PC-3 (cell line): ENCODE measurements around the gene SRRM2. TPM values are rescaled to one million over a fixed set of nuclear protein-coding genes. Genes with fewer than 3 reads are reported as not detected.
"Not testable (repeated sequence)": the region's sequence is repeated elsewhere in the genome, so short reads cannot be mapped to it uniquely, and the experiment has no call there.

Experiments used
- ATAC-seq: fragments of 200-7000 bp; cut with Tn5 transposase; 2 replicates; pipeline ENCODE4 v1.9.1; 2020; ENCODE audit warnings: mild to moderate bottlenecking, moderate library complexity
- BruUV-seq: library from RNA; stranded (reverse); fragments of 400-500 nt; replicated peaks from 2 replicates; lab custom pipeline; 2021; lab: Mats Ljungman, UMichigan
- CTCF ChIA-PET: fragments of 300-600 bp; sonication (Branson Sonifier 250); formaldehyde crosslinking; loops from one replicate; lab custom pipeline; 2022; ENCODE audit warnings: antibody characterized with exemption; lab: Charles Lee
- POLR2A ChIA-PET: fragments of 300-600 bp; sonication (Branson Sonifier 250); formaldehyde crosslinking; loops from one replicate; lab custom pipeline; 2022; ENCODE audit warnings: antibody characterized with exemption; ENCODE audit not compliant: unreplicated experiment; lab: Charles Lee
- DNase-seq: peaks from one replicate; pipeline ENCODE4 v3.0.0-alpha.2; 2015
- H2AFZ ChIP-seq: fragments of 300-600 bp; sonication (generic); 2 replicates; pipeline ENCODE4 v1.6.0; 2016; ENCODE audit warnings: antibody characterized with exemption, low read length
- H3F3A ChIP-seq: fragments of 300-600 bp; sonication (generic); one replicate; pipeline ENCODE4 v1.6.0; 2017; ENCODE audit warnings: antibody characterized with exemption, low read length, control low read depth, mild to moderate bottlenecking; ENCODE audit not compliant: unreplicated experiment
- H3K27ac ChIP-seq: fragments of 300-600 bp; sonication (generic); 2 replicates; pipeline ENCODE4 v1.5.1; 2016; ENCODE audit warnings: mild to moderate bottlenecking, low read length
- H3K27me3 ChIP-seq: fragments of 300-600 bp; sonication (generic); 2 replicates; pipeline ENCODE4 v1.6.1; 2016; ENCODE audit warnings: low read length, mixed read lengths
- H3K36me3 ChIP-seq: fragments of 300-600 bp; sonication (generic); 2 replicates; pipeline ENCODE4 v1.6.1; 2016; ENCODE audit warnings: low read depth, mixed run types, low read length, mixed read lengths
- H3K4me1 ChIP-seq: fragments of 300-600 bp; sonication (generic); 2 replicates; pipeline ENCODE4 v1.5.1; 2016; ENCODE audit warnings: low read length; ENCODE audit not compliant: insufficient read depth
- H3K4me2 ChIP-seq: fragments of 300-600 bp; sonication (generic); 2 replicates; pipeline ENCODE4 v1.6.0; 2016; ENCODE audit warnings: low read length
- H3K4me3 ChIP-seq: fragments of 300-600 bp; sonication (generic); 2 replicates; pipeline ENCODE4 v1.5.1; 2016; ENCODE audit warnings: mild to moderate bottlenecking, low read length, mixed read lengths
- H3K79me2 ChIP-seq: fragments of 300-600 bp; sonication (generic); 2 replicates; pipeline ENCODE4 v1.6.1; 2017; ENCODE audit warnings: low read length, mixed read lengths
- H3K9ac ChIP-seq: fragments of 300-600 bp; sonication (generic); 2 replicates; pipeline ENCODE4 v1.6.0; 2016; ENCODE audit warnings: mild to moderate bottlenecking, low read length
- H3K9me2 ChIP-seq: fragments of 300-600 bp; sonication (generic); replicated peaks from 2 replicates; pipeline ENCODE4 v1.6.1; 2016; ENCODE audit warnings: mixed run types, low read length, mixed read lengths
- H3K9me3 ChIP-seq: fragments of 300-600 bp; sonication (generic); 2 replicates; pipeline ENCODE4 v1.6.1; 2016; ENCODE audit warnings: low read length, mixed read lengths
- H4K20me1 ChIP-seq: fragments of 300-600 bp; sonication (generic); 2 replicates; pipeline ENCODE4 v1.6.1; 2016; ENCODE audit warnings: low read length, mixed read lengths
- EZH2 ChIP-seq: fragments of 300-600 bp; sonication (generic); IDR thresholded peaks from one replicate; pipeline ENCODE4 v1.6.1; 2017; ENCODE audit warnings: antibody characterized with exemption, mild to moderate bottlenecking, low read length; ENCODE audit not compliant: unreplicated experiment
- EZH2phosphoT487 ChIP-seq: fragments of 300-600 bp; sonication (generic); IDR thresholded peaks from 2 replicates; pipeline ENCODE4 v1.6.1; 2018; ENCODE audit warnings: mild to moderate bottlenecking, antibody characterized with exemption, low read length, borderline replicate concordance
- intact Hi-C: fragments of 100-400 bp; cut with micrococcal nuclease; formaldehyde crosslinking; loops from 2 replicates; pipeline ENCODE4 v1.9.0; 2023
- total RNA-seq: library from RNA; depleted of rRNA; stranded (reverse); fragments of >200 nt; gene quantifications from 2 replicates; pipeline ENCODE4 v1.2.3, GENCODE V29; 2014
- TF ChIP-seq, protein P1 (sequence below): fragments of 300-600 bp; sonication (generic); conservative IDR thresholded peaks from 2 replicates; pipeline ENCODE4 v1.5.1; 2017; ENCODE audit warnings: antibody characterized with exemption, low read depth, mild to moderate bottlenecking, low read length

Gene SRRM2
- total RNA-seq, 1 experiment from 2014 or later, result 72.6 TPM

DNA sequence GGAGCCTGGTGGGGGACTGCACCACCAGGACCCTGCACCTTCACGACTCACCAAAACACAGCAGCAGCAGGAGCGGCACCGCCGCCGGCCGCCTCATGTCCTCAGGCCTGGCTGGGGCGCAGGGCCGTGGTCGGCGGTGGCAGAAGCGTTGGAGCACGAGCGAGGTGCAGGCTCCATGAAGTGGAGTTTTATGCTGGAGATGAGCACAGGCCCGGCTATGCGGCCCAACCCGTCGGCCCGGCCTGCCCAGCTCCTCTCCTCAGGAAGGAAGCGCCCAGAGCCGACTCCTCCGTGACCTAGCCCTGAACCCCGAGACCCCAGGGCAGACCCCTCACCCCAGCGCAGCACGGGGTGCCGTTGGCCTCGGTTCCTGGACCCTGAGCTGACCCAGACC, 32.4 kb upstream of the SRRM2 start, which contains the start of gene PRSS27:
TSS of gene PRSS27 (minus strand) at position 161 of the 394 bp plus-strand sequence. CDS start at position 97, 64 bp downstream.
- no peaks in the 10 kb centered on the region for H3K27me3 ChIP-seq
- peak within 1 kb of the TSS; percentile 68 for H3K4me3 ChIP-seq
- no peaks in the 10 kb centered on the region for H4K20me1 ChIP-seq
- POLR2A ChIA-PET, result no interaction called here
- CTCF ChIA-PET, result no interaction called here
- H3K36me3 ChIP-seq, result no peaks in the 10 kb centered on the region
- no peak for DNase-seq
- ATAC-seq, result no peak
- H3K4me2 ChIP-seq, result peak within 1 kb of the TSS; percentile 73
- no peak for TF ChIP-seq EZH2
- TF ChIP-seq EZH2phosphoT487, result no peak
- TF ChIP-seq, protein P1, sequence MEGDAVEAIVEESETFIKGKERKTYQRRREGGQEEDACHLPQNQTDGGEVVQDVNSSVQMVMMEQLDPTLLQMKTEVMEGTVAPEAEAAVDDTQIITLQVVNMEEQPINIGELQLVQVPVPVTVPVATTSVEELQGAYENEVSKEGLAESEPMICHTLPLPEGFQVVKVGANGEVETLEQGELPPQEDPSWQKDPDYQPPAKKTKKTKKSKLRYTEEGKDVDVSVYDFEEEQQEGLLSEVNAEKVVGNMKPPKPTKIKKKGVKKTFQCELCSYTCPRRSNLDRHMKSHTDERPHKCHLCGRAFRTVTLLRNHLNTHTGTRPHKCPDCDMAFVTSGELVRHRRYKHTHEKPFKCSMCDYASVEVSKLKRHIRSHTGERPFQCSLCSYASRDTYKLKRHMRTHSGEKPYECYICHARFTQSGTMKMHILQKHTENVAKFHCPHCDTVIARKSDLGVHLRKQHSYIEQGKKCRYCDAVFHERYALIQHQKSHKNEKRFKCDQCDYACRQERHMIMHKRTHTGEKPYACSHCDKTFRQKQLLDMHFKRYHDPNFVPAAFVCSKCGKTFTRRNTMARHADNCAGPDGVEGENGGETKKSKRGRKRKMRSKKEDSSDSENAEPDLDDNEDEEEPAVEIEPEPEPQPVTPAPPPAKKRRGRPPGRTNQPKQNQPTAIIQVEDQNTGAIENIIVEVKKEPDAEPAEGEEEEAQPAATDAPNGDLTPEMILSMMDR, result no peak
- no peaks in the 10 kb centered on the region for H3K9me3 ChIP-seq
- BruUV-seq, result no TSS peak
- peak within 1 kb of the TSS; percentile 77 for H2AFZ ChIP-seq
- peak within 1 kb of the TSS; percentile 79 for H3K9ac ChIP-seq
- H3K4me1 ChIP-seq, result peaks cover 15% of the 10 kb centered on the region
- intact Hi-C loops, result loop anchor here (5.0 kb wide), 1 partner anchor 38 kb away; the partner anchor contains the start of gene KCTD5
- H3F3A ChIP-seq, result no peaks in the 10 kb centered on the region
- H3K27ac ChIP-seq, result peak within 1 kb of the TSS; percentile 42; the same call in 1 of the 2 replicates
- H3K9me2 ChIP-seq, result no peaks in the 10 kb centered on the region
- no peaks in the 10 kb centered on the region for H3K79me2 ChIP-seq

DNA sequence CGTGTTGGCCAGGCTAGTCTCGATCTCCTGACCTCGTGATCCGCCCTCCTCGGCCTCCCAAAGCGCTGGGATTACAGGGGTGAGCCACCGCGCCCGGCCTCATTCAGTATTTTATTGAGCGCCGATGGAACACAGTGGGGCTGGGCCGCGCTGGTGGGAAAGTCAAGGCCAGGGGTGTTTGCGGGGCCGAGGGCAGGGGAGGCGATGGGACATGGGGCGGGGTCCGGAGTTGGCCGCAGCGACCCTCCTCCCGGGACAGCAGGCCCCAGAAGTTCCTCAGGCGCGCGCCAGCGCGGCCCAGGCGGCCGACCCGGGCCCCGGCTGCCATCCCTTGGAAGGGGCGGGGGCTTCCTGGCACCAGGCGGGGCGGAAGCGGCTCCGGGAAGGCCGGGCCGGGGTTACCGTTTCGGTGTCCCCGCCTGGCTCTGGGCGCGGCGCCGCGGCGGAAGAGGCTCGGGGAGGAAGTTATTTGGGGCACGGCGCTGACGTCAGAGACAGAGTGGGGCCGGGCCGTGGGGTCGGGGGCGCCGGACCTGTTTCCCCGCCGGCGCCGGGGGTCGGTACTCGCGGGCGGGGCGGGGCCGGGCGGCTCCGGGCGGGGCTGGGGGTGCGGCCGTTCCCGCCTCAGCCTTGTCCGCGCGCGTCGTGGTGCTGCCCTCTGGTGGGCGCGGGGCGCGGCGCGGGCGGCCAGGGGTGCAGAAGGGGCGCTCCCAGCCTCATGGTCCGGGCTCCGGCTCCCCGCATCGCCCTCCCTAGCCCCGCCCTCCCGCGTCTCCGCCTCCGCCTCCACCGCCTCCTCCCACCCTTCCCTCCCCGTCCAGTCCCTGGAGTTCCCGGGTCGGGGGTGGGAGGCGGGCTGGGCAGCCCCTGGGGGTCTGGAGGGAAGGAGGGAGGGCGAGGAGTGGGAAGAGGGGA, 31.5 kb upstream of the SRRM2 start:
- H3K4me3 ChIP-seq, result peak overlapping the region; percentile 68
- H3K27me3 ChIP-seq, result no peaks in the 10 kb centered on the region
- ChIA-PET CTCF (no interaction called here), POLR2A (no interaction called here)
- peaks cover 15% of the 10 kb centered on the region for H3K4me1 ChIP-seq
- H3F3A ChIP-seq, result no peaks in the 10 kb centered on the region
- intact Hi-C loops, result loop anchor here (5.0 kb wide), 1 partner anchor 39 kb away; the partner anchor contains the start of gene KCTD5
- H3K9me2 ChIP-seq, result no peaks in the 10 kb centered on the region
- H3K9me3 ChIP-seq, result no peaks in the 10 kb centered on the region
- ATAC-seq (peak; percentile 78), DNase-seq (peak; percentile 80)
- no peaks in the 10 kb centered on the region for H4K20me1 ChIP-seq
- peak overlapping the region; percentile 79 for H3K9ac ChIP-seq
- no peaks in the 10 kb centered on the region for H3K36me3 ChIP-seq
- peak overlapping the region; percentile 42; the same call in 1 of the 2 replicates for H3K27ac ChIP-seq
- BruUV-seq, result no TSS peak
- peak overlapping the region; percentile 73 for H3K4me2 ChIP-seq
- no peaks in the 10 kb centered on the region for H3K79me2 ChIP-seq
- H2AFZ ChIP-seq, result peak overlapping the region; percentile 77
- TF ChIP-seq, protein P1, result 0 out of 2 replicates have a peak, but pooled peaks have one; percentile 17
- no peak for TF ChIP-seq EZH2phosphoT487

GRCh38 chr16:2721634-2722173, 30.7 kb upstream of the SRRM2 start:
- H3K9me3 ChIP-seq, CTCF ChIA-PET, H3K36me3 ChIP-seq, POLR2A ChIA-PET, H3K27ac ChIP-seq, H4K20me1 ChIP-seq, H3F3A ChIP-seq, H3K9me2 ChIP-seq, ATAC-seq, BruUV-seq, H3K79me2 ChIP-seq, DNase-seq, H3K27me3 ChIP-seq: not testable (repeated sequence)
- intact Hi-C loops, result loop anchor here (5.0 kb wide), 1 partner anchor 39 kb away; the partner anchor contains the start of gene KCTD5
- peak overlapping the region; percentile 54 for H3K9ac ChIP-seq
- peak overlapping the region; percentile 66 for H3K4me2 ChIP-seq
- peak overlapping the region; percentile 57 for H3K4me3 ChIP-seq
- H2AFZ ChIP-seq, result peak overlapping the region; percentile 65
- peaks cover 15% of the 10 kb centered on the region for H3K4me1 ChIP-seq
